Ovary (tissue), 3 donors: ENCODE results near the gene MAML1.

Experiments
- EP300 ChIP-seq: sonication (generic); formaldehyde crosslinking; IDR thresholded peaks from one replicate; pipeline ENCODE4 v1.6.1; 2017; ENCODE audit warnings: antibody characterized with exemption
- POLR2A ChIP-seq: fragments of 450-650 bp; IDR thresholded peaks from one replicate; pipeline ENCODE4 v1.6.1; 2017; ENCODE audit warnings: antibody characterized with exemption, mild to moderate bottlenecking, moderate library complexity
- TF ChIP-seq, protein P1 (sequence below), 3 donors: fragments of 450-650 bp in 2 of 3; fragments of 200-600 bp in 1 of 3; IDR thresholded peaks; one replicate each; pipeline versions ENCODE4 v1.5.1 to v1.8.0; 2016 to 2022; ENCODE audit warnings: antibody characterized with exemption in 3 of 3, mild to moderate bottlenecking in 1 of 3
- donor health status: DM: no; HTN: no; CAD: no.

DNA sequence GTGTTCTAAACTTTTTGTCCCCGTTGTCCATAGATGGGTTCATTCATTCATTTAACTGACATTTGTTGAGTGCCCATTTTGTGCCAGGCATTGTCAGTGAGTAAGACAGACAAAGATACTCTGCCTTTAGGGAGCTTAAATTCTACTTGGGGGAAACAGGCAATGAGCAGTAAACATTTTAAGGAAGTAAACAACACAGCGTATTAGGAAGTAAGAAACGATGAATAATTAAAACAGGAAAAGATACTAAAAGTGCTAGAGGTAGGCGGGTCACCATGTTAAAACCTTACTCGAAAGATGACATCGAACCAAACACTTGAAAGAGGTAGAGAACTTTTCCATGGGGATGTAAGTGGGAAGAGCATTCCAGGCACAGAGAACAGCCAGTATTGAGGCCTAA lies 5.5 kb upstream of the MAML1 start:
- TF ChIP-seq POLR2A = no peak
- TF ChIP-seq EP300 = no peak
- TF ChIP-seq, protein P1, sequence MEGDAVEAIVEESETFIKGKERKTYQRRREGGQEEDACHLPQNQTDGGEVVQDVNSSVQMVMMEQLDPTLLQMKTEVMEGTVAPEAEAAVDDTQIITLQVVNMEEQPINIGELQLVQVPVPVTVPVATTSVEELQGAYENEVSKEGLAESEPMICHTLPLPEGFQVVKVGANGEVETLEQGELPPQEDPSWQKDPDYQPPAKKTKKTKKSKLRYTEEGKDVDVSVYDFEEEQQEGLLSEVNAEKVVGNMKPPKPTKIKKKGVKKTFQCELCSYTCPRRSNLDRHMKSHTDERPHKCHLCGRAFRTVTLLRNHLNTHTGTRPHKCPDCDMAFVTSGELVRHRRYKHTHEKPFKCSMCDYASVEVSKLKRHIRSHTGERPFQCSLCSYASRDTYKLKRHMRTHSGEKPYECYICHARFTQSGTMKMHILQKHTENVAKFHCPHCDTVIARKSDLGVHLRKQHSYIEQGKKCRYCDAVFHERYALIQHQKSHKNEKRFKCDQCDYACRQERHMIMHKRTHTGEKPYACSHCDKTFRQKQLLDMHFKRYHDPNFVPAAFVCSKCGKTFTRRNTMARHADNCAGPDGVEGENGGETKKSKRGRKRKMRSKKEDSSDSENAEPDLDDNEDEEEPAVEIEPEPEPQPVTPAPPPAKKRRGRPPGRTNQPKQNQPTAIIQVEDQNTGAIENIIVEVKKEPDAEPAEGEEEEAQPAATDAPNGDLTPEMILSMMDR (IDR thresholded peaks at IDR 0.05) = no peak
